SK-N-SH treated with all-trans-retinoic acid at 6 μM for 48 hours (cell line): ENCODE data around the gene ACTR10.

Experiments used
- ATAC-seq: fragments of 200-7000 bp; cut with Tn5 transposase; 3 replicates; pipeline ENCODE4 v1.9.1; 2020; ENCODE audit warnings: mild to moderate bottlenecking, moderate library complexity
- ARNTL ChIP-seq: fragments of 450-650 bp; formaldehyde crosslinking; IDR thresholded peaks from 2 replicates; pipeline ENCODE4 v1.5.0; 2020; ENCODE audit warnings: low read depth, mild to moderate bottlenecking, moderate library complexity, borderline replicate concordance
- BACH2 ChIP-seq: fragments of 250-450 bp; sonication (Bioruptor Pico); IDR thresholded peaks from 2 replicates; pipeline ENCODE4 v1.9.0; 2021; ENCODE audit warnings: mild to moderate bottlenecking, borderline replicate concordance
- CSDC2 ChIP-seq: fragments of 250-450 bp; sonication (Bioruptor Pico); IDR thresholded peaks from 2 replicates; pipeline ENCODE4 v1.5.0; 2020; ENCODE audit warnings: mild to moderate bottlenecking, moderate library complexity
- ESRRG ChIP-seq: fragments of 250-450 bp; sonication (Bioruptor Pico); IDR thresholded peaks from 2 replicates; pipeline ENCODE4 v1.6.1; 2021; ENCODE audit warnings: mild to moderate bottlenecking
- ISL1 ChIP-seq: fragments of 250-450 bp; sonication (Bioruptor Pico); IDR thresholded peaks from 2 replicates; pipeline ENCODE4 v2.1.2; 2022; ENCODE audit warnings: mild to moderate bottlenecking, moderate library complexity
- PPARA ChIP-seq: fragments of 250-450 bp; sonication (Bioruptor Pico); IDR thresholded peaks from 2 replicates; pipeline ENCODE4 v1.5.0; 2020; ENCODE audit warnings: mild to moderate bottlenecking, borderline replicate concordance
- SNAI2 ChIP-seq: fragments of 250-450 bp; sonication (Bioruptor Pico); IDR thresholded peaks from 2 replicates; pipeline ENCODE4 v1.5.0; 2020; ENCODE audit warnings: mild to moderate bottlenecking, moderate library complexity
- TCF4 ChIP-seq: fragments of 250-450 bp; sonication (Bioruptor Pico); IDR thresholded peaks from 2 replicates; pipeline ENCODE4 v1.8.0; 2021; ENCODE audit warnings: mild to moderate bottlenecking, moderate library complexity, borderline replicate concordance
- TOX ChIP-seq: fragments of 250-450 bp; sonication (Bioruptor Pico); IDR thresholded peaks from 2 replicates; pipeline ENCODE4 v1.8.0; 2021; ENCODE audit warnings: mild to moderate bottlenecking, moderate library complexity, borderline replicate concordance
- ZC3H10 ChIP-seq: fragments of 250-450 bp; sonication (Bioruptor Pico); IDR thresholded peaks from 2 replicates; pipeline ENCODE4 v1.5.1; 2021; ENCODE audit warnings: mild to moderate bottlenecking, moderate library complexity
- ZFP3 ChIP-seq: fragments of 250-450 bp; sonication (Bioruptor Pico); IDR thresholded peaks from 2 replicates; pipeline ENCODE4 v1.5.0; 2020; ENCODE audit warnings: mild to moderate bottlenecking, moderate library complexity
- ZFP30 ChIP-seq: fragments of 450-650 bp; formaldehyde crosslinking; IDR thresholded peaks from 2 replicates; pipeline ENCODE4 v1.5.0; 2022; ENCODE audit warnings: mild to moderate bottlenecking, moderate library complexity
- ZNF565 ChIP-seq: fragments of 450-650 bp; formaldehyde crosslinking; conservative IDR thresholded peaks from 2 replicates; pipeline ENCODE4 v1.5.0; 2020; ENCODE audit warnings: low read depth, mild to moderate bottlenecking, moderate library complexity
- ZNF70 ChIP-seq: fragments of 450-650 bp; formaldehyde crosslinking; IDR thresholded peaks from 2 replicates; pipeline ENCODE4 v1.5.0; 2020; ENCODE audit warnings: mild to moderate bottlenecking, moderate library complexity
- ZNF8 ChIP-seq: fragments of 450-650 bp; formaldehyde crosslinking; IDR thresholded peaks from 2 replicates; pipeline ENCODE4 v1.5.0; 2020; ENCODE audit warnings: mild to moderate bottlenecking, moderate library complexity
- TF ChIP-seq, protein P1 (sequence below): fragments of 250-450 bp; sonication (Bioruptor Pico); IDR thresholded peaks from 2 replicates; pipeline ENCODE4 v1.8.0; 2020; ENCODE audit warnings: mild to moderate bottlenecking, moderate library complexity, borderline replicate concordance
- TF ChIP-seq, protein P2 (sequence below): fragments of 250-450 bp; sonication (Bioruptor Pico); IDR thresholded peaks from 2 replicates; pipeline ENCODE4 v1.5.1; 2020; ENCODE audit warnings: low read depth, mild to moderate bottlenecking, moderate library complexity
- TF ChIP-seq, protein P3 (sequence below): fragments of 250-450 bp; sonication (Bioruptor Pico); IDR thresholded peaks from 2 replicates; pipeline ENCODE4 v1.5.1; 2021; ENCODE audit warnings: mild to moderate bottlenecking, moderate library complexity
- TF ChIP-seq, protein P4 (sequence below): fragments of 250-450 bp; sonication (Bioruptor Pico); IDR thresholded peaks from 2 replicates; pipeline ENCODE4 v1.5.0; 2020; ENCODE audit warnings: mild to moderate bottlenecking, moderate library complexity

ACTR10 gene

DNA sequence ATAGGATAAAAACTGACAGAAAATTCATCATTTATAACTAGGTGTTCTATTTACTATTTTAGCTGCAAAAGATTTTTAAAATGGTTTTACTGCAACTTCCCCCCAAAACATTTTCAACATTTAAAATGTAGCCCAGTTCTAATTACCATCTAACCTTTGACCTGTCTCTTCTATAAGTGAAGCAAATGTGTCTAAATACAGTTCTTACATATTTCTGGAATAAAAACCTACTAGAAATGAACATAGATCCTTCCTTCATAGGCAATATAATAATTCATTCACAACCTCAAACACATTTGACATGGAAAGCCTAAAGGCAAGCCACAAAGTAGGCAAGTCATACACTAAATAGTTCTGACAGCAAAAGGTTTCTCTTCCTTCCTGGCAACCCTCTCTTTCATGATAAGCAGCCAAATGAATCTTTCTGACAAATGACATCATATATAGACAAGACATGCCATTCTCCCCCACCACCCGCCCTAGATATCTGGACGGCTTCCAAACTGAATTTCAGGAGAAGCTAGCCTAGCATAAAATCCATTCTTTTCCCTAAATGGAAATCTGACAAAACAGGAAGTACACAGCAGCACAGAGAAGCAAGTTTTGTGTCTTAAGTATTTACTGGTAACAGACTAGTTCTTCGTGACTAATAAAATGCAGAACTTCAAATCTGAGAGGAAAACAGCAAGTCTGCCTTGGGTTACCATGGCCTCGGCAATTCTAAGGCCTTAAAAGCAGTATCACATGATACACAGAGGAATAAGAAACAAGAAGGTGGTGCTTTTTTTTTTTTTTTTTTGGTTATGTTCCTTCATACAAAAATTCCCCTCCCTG lies 81.2 kb downstream of the ACTR10 start:
- ATAC-seq, result peak; percentile 94
- TF ChIP-seq TCF4 (CRISPR knock-in tag), result no peak
- peak; percentile 38; the same call in 1 of the 2 replicates for TF ChIP-seq TOX (CRISPR knock-in tag)
- TF ChIP-seq ESRRG (CRISPR knock-in tag), result no peak
- TF ChIP-seq, protein P1, sequence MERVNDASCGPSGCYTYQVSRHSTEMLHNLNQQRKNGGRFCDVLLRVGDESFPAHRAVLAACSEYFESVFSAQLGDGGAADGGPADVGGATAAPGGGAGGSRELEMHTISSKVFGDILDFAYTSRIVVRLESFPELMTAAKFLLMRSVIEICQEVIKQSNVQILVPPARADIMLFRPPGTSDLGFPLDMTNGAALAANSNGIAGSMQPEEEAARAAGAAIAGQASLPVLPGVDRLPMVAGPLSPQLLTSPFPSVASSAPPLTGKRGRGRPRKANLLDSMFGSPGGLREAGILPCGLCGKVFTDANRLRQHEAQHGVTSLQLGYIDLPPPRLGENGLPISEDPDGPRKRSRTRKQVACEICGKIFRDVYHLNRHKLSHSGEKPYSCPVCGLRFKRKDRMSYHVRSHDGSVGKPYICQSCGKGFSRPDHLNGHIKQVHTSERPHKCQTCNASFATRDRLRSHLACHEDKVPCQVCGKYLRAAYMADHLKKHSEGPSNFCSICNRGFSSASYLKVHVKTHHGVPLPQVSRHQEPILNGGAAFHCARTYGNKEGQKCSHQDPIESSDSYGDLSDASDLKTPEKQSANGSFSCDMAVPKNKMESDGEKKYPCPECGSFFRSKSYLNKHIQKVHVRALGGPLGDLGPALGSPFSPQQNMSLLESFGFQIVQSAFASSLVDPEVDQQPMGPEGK, result peak; percentile 60
- peak; percentile 78 for TF ChIP-seq ISL1
- TF ChIP-seq, protein P2, sequence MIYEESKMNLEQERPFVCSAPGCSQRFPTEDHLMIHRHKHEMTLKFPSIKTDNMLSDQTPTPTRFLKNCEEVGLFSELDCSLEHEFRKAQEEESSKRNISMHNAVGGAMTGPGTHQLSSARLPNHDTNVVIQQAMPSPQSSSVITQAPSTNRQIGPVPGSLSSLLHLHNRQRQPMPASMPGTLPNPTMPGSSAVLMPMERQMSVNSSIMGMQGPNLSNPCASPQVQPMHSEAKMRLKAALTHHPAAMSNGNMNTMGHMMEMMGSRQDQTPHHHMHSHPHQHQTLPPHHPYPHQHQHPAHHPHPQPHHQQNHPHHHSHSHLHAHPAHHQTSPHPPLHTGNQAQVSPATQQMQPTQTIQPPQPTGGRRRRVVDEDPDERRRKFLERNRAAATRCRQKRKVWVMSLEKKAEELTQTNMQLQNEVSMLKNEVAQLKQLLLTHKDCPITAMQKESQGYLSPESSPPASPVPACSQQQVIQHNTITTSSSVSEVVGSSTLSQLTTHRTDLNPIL (CRISPR knock-in tag), result 0 out of 2 replicates have a peak, but pooled peaks have one; percentile 68

DNA sequence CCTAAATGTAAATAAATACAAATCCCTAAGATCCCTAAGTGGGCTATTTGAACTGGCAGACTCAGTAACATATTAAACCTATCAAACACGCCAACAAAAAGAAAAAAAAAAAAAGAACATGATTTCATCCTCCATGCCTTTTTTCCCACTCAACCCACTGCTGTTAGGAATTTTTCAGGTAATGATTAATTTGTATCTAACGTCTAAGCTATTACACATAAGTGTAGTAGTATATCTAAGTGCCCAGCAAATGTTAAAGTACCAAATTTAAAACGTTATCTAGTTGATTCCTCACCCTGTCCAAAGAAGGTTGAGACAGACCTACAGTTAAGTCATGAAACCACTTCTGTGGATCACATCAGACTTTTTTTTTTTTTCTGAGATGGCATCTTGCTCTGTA lies 82.0 kb downstream of the ACTR10 start:
- ATAC-seq, result no peak
- TF ChIP-seq, protein P2 (CRISPR knock-in tag), result no peak
- TF ChIP-seq ZFP30 (CRISPR knock-in tag), result no peak
- TF ChIP-seq, protein P3, sequence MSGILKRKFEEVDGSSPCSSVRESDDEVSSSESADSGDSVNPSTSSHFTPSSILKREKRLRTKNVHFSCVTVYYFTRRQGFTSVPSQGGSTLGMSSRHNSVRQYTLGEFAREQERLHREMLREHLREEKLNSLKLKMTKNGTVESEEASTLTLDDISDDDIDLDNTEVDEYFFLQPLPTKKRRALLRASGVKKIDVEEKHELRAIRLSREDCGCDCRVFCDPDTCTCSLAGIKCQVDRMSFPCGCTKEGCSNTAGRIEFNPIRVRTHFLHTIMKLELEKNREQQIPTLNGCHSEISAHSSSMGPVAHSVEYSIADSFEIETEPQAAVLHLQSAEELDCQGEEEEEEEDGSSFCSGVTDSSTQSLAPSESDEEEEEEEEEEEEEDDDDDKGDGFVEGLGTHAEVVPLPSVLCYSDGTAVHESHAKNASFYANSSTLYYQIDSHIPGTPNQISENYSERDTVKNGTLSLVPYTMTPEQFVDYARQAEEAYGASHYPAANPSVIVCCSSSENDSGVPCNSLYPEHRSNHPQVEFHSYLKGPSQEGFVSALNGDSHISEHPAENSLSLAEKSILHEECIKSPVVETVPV, result no peak
- no peak for TF ChIP-seq ZNF8 (CRISPR knock-in tag)
- no peak for TF ChIP-seq TOX (CRISPR knock-in tag)
- TF ChIP-seq ESRRG (CRISPR knock-in tag), result no peak
- TF ChIP-seq ISL1, result no peak
- TF ChIP-seq ZNF70, result no peak
- no peak for TF ChIP-seq PPARA (CRISPR knock-in tag)
- TF ChIP-seq ZC3H10 (CRISPR knock-in tag), result no peak
- TF ChIP-seq, protein P1, result no peak
- TF ChIP-seq ZFP3, result no peak
- TF ChIP-seq SNAI2, result no peak
- no peak for TF ChIP-seq ZNF565 (CRISPR knock-in tag)
- no peak for TF ChIP-seq BACH2
- TF ChIP-seq ARNTL (CRISPR knock-in tag), result no peak
- no peak for TF ChIP-seq CSDC2 (CRISPR knock-in tag)

DNA sequence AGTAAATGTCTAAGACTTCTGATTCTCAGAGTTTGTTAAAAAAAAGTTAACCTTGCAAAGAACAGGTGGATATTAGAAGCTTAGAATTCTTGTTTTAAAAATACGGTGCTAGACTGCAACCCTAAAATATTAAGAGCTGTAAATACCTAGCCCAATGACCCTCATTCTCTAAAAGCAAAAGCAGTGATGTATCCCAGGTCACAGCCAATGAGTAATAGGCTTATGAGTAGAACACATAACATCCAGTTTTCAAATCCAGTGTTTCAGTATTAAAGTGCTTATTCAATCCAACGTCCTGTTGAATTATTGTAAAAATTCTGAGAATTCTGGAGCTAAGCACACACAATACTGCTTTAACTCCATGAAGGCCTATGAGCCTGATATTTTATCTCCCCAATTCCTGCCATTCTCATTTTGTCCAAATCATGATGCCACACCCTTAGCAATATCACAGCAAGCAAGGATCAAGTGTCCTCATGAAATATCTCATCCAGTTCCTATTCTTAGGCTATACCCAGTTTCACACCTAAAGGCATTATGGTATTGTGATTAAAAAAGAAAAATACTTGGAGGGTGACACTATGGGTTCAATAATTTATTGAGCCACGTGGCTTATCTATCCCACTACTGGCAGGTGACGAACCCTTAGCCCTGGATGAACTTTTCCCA lies 83.1 kb downstream of the ACTR10 start:
- ATAC-seq, result no peak
- no peak for TF ChIP-seq ZNF8 (CRISPR knock-in tag)
- TF ChIP-seq, protein P3, result no peak
- TF ChIP-seq TOX (CRISPR knock-in tag), result no peak
- no peak for TF ChIP-seq SNAI2
- no peak for TF ChIP-seq CSDC2 (CRISPR knock-in tag)
- no peak for TF ChIP-seq ZFP30 (CRISPR knock-in tag)
- no peak for TF ChIP-seq ISL1
- TF ChIP-seq, protein P4, sequence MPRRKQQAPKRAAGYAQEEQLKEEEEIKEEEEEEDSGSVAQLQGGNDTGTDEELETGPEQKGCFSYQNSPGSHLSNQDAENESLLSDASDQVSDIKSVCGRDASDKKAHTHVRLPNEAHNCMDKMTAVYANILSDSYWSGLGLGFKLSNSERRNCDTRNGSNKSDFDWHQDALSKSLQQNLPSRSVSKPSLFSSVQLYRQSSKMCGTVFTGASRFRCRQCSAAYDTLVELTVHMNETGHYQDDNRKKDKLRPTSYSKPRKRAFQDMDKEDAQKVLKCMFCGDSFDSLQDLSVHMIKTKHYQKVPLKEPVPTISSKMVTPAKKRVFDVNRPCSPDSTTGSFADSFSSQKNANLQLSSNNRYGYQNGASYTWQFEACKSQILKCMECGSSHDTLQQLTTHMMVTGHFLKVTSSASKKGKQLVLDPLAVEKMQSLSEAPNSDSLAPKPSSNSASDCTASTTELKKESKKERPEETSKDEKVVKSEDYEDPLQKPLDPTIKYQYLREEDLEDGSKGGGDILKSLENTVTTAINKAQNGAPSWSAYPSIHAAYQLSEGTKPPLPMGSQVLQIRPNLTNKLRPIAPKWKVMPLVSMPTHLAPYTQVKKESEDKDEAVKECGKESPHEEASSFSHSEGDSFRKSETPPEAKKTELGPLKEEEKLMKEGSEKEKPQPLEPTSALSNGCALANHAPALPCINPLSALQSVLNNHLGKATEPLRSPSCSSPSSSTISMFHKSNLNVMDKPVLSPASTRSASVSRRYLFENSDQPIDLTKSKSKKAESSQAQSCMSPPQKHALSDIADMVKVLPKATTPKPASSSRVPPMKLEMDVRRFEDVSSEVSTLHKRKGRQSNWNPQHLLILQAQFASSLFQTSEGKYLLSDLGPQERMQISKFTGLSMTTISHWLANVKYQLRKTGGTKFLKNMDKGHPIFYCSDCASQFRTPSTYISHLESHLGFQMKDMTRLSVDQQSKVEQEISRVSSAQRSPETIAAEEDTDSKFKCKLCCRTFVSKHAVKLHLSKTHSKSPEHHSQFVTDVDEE (CRISPR knock-in tag), result no peak
- TF ChIP-seq ZC3H10 (CRISPR knock-in tag), result no peak
- TF ChIP-seq, protein P2 (CRISPR knock-in tag), result no peak
